K562 (cell line): ENCODE measurements around the gene DNASE2. TPM values are rescaled to one million over a fixed set of nuclear protein-coding genes. Genes with fewer than 3 reads are reported as not detected.

ENCODE experiments used
- BHLHE40 ChIP-seq: IDR thresholded peaks from 2 replicates; pipeline ENCODE4 v1.6.1; 2011; ENCODE audit warnings: low read length, improper control_type of control experiment
- CCAR2 ChIP-seq: fragments of 200-400 bp; formaldehyde crosslinking; IDR thresholded peaks from 2 replicates; pipeline ENCODE4 v1.6.1; 2017; ENCODE audit warnings: mild to moderate bottlenecking, low read depth, low read length
- CCNT2 ChIP-seq: IDR thresholded peaks from 2 replicates; pipeline ENCODE4 v1.6.1; 2011; ENCODE audit warnings: borderline replicate concordance, low read depth, mild to moderate bottlenecking, moderate library complexity, mixed read lengths, low read length; ENCODE audit not compliant: insufficient read length; ENCODE audit errors: extremely low read depth
- RBFOX2 ChIP-seq: fragments of 200-400 bp; formaldehyde crosslinking; IDR thresholded peaks from 2 replicates; pipeline ENCODE4 v1.6.1; 2017; ENCODE audit warnings: low read depth, mild to moderate bottlenecking, low read length, moderate library complexity
- RBM17 ChIP-seq: fragments of 200-400 bp; formaldehyde crosslinking; IDR thresholded peaks from 2 replicates; pipeline ENCODE4 v1.6.1; 2017; ENCODE audit warnings: low read depth, mild to moderate bottlenecking, low read length, borderline replicate concordance
- RUNX1 ChIP-seq: sonication (generic); IDR thresholded peaks from 2 replicates; pipeline ENCODE4 v1.6.1; 2016; ENCODE audit warnings: antibody characterized with exemption, low read depth
- SMARCA5 ChIP-seq: fragments of 450-650 bp; IDR thresholded peaks from 2 replicates; pipeline ENCODE4 v1.6.1; 2016
- ZNF146 ChIP-seq: IDR thresholded peaks from one replicate; pipeline ENCODE4 v1.6.1; 2018; ENCODE audit warnings: missing compliant biosample characterization; ENCODE audit not compliant: unreplicated experiment
- ZNF263 ChIP-seq: sonication (generic); formaldehyde crosslinking; IDR thresholded peaks from 2 replicates; pipeline ENCODE4 v1.8.0; 2022; ENCODE audit warnings: mild to moderate bottlenecking, missing genetic modification reagents, borderline replicate concordance
- polyA plus RNA-seq, 8 experiments: library from polyadenylated mRNA; depleted of rRNA in 4 of 8; stranded (reverse) in 5 of 8; unstranded in 3 of 8; fragments of >200 nt; fragmentation: Nextera tagmentation in 2 of 8; fragmentation: Illumina TruSeq in 1 of 8; extraction: Ambion mirVana in 2 of 8; extraction: Trizol in 1 of 8; gene quantifications; 2 replicates each; pipeline versions ENCODE4 v1.2.1 to v1.2.3, GENCODE V29; 2011 to 2014; ENCODE audit warnings: inconsistent platforms in 1 of 8, missing spikeins in 1 of 8
- total RNA-seq, 7 experiments: library from RNA; depleted of rRNA in 6 of 7; stranded (reverse); fragments of >200 nt in 6 of 7; fragmentation: Illumina TruSeq in 2 of 7; extraction: Trizol in 2 of 7; gene quantifications; 2 replicates each; pipeline versions ENCODE4 v1.2.1 to v1.2.3, GENCODE V29; 2011 to 2021; ENCODE audit warnings: low replicate concordance in 1 of 7
- TF ChIP-seq, protein P1 (sequence below): fragments of 450-650 bp; IDR thresholded peaks from 2 replicates; pipeline ENCODE4 v1.6.1; 2014; ENCODE audit warnings: low read depth, mild to moderate bottlenecking, moderate library complexity, borderline replicate concordance
- TF ChIP-seq, protein P2 (sequence below): sonication (generic); formaldehyde crosslinking; IDR thresholded peaks from 2 replicates; pipeline ENCODE4 v1.8.0; 2022; ENCODE audit warnings: mild to moderate bottlenecking, missing genetic modification reagents
- TF ChIP-seq, protein P3 (sequence below), 2 experiments: fragments of 450-650 bp; formaldehyde crosslinking in 1 of 2; IDR thresholded peaks; 2 replicates each; pipeline versions ENCODE4 v1.4.0 to v1.6.1; 2014 to 2020; ENCODE audit warnings: mild to moderate bottlenecking in 2 of 2, borderline replicate concordance in 1 of 2, low read depth in 1 of 2

Gene DNASE2
- total and polyA plus RNA-seq, 9 of the 15 experiments (the other 6 are each of a cell fraction or from before 2014, with no cell fraction given), result 4.4 to 27.0 (median 20.2) TPM

DNA sequence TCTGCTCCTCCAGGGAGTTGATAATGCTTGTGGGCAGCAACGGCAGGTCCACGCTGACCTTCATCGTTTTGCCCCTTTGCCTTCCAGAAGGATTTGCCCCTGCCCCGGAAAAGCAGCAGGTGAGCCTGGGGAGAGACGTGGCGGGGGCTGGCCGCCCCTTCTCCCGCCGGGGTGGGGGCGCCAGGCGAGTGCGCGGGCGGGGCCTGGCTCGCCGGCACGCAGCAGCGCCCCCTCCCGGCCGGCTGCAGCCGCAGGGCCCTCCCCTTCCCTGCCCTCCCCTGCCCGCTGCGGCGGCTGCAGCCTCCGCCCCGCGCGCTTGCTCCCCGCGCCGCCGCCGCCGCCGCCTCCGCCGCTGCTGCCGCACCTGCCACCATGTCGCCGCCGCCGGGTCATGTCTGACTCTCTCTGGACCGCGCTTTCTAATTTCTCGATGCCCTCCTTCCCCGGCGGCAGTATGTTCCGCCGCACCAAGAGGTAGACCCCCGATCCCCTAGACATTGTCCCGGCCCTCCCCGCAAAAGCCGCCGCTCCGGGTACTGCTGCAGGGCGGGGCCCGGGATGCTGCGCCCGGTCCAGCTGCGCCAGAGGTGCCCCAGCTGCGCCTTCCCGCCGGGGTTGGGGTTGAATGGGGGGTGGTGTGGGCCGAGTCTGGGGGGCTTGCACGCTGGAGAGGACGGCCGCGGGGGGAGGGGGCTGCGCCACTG is 42.9 kb downstream of the DNASE2 start, which contains the start of gene MAST1 (continued):
- TF ChIP-seq CCAR2 (no peak), ZNF263 (CRISPR knock-in tag) (0 out of 2 replicates have a peak, but pooled peaks have one; percentile 4), RUNX1 (no peak), RBFOX2 (peak; percentile 68), BHLHE40 (no peak; the same call in 1 of the 2 replicates), CCNT2 (peak; percentile 48), SMARCA5 (no peak), ZNF146 (CRISPR knock-in tag) (no peak), RBM17 (no peak)
- TF ChIP-seq, protein P1, sequence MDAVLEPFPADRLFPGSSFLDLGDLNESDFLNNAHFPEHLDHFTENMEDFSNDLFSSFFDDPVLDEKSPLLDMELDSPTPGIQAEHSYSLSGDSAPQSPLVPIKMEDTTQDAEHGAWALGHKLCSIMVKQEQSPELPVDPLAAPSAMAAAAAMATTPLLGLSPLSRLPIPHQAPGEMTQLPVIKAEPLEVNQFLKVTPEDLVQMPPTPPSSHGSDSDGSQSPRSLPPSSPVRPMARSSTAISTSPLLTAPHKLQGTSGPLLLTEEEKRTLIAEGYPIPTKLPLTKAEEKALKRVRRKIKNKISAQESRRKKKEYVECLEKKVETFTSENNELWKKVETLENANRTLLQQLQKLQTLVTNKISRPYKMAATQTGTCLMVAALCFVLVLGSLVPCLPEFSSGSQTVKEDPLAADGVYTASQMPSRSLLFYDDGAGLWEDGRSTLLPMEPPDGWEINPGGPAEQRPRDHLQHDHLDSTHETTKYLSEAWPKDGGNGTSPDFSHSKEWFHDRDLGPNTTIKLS, result peak; percentile 18; the same call in 1 of the 2 replicates
- TF ChIP-seq, protein P2, sequence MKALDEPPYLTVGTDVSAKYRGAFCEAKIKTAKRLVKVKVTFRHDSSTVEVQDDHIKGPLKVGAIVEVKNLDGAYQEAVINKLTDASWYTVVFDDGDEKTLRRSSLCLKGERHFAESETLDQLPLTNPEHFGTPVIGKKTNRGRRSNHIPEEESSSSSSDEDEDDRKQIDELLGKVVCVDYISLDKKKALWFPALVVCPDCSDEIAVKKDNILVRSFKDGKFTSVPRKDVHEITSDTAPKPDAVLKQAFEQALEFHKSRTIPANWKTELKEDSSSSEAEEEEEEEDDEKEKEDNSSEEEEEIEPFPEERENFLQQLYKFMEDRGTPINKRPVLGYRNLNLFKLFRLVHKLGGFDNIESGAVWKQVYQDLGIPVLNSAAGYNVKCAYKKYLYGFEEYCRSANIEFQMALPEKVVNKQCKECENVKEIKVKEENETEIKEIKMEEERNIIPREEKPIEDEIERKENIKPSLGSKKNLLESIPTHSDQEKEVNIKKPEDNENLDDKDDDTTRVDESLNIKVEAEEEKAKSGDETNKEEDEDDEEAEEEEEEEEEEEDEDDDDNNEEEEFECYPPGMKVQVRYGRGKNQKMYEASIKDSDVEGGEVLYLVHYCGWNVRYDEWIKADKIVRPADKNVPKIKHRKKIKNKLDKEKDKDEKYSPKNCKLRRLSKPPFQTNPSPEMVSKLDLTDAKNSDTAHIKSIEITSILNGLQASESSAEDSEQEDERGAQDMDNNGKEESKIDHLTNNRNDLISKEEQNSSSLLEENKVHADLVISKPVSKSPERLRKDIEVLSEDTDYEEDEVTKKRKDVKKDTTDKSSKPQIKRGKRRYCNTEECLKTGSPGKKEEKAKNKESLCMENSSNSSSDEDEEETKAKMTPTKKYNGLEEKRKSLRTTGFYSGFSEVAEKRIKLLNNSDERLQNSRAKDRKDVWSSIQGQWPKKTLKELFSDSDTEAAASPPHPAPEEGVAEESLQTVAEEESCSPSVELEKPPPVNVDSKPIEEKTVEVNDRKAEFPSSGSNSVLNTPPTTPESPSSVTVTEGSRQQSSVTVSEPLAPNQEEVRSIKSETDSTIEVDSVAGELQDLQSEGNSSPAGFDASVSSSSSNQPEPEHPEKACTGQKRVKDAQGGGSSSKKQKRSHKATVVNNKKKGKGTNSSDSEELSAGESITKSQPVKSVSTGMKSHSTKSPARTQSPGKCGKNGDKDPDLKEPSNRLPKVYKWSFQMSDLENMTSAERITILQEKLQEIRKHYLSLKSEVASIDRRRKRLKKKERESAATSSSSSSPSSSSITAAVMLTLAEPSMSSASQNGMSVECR (CRISPR knock-in tag), result 0 out of 2 replicates have a peak, but pooled peaks have one; percentile 51
- TF ChIP-seq, protein P3, sequence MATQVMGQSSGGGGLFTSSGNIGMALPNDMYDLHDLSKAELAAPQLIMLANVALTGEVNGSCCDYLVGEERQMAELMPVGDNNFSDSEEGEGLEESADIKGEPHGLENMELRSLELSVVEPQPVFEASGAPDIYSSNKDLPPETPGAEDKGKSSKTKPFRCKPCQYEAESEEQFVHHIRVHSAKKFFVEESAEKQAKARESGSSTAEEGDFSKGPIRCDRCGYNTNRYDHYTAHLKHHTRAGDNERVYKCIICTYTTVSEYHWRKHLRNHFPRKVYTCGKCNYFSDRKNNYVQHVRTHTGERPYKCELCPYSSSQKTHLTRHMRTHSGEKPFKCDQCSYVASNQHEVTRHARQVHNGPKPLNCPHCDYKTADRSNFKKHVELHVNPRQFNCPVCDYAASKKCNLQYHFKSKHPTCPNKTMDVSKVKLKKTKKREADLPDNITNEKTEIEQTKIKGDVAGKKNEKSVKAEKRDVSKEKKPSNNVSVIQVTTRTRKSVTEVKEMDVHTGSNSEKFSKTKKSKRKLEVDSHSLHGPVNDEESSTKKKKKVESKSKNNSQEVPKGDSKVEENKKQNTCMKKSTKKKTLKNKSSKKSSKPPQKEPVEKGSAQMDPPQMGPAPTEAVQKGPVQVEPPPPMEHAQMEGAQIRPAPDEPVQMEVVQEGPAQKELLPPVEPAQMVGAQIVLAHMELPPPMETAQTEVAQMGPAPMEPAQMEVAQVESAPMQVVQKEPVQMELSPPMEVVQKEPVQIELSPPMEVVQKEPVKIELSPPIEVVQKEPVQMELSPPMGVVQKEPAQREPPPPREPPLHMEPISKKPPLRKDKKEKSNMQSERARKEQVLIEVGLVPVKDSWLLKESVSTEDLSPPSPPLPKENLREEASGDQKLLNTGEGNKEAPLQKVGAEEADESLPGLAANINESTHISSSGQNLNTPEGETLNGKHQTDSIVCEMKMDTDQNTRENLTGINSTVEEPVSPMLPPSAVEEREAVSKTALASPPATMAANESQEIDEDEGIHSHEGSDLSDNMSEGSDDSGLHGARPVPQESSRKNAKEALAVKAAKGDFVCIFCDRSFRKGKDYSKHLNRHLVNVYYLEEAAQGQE (IDR thresholded peaks at IDR 0.05; ENCODE audit: borderline replicate concordance), result peak; percentile 29; the same call in 1 of the 2 replicates
- TF ChIP-seq, protein P3 (CRISPR knock-in tag; IDR thresholded peaks at IDR 0.05; ENCODE audit: low read depth), result 0 out of 2 replicates have a peak, but pooled peaks have one; percentile 47
